OCI-LY3 (cell line): ENCODE results near the gene ABHD15.

Experiments used
- CTCF ChIP-seq: fragments of 200-600, 300-600 bp; sonication (generic); IDR thresholded peaks from 2 replicates; pipeline ENCODE4 v1.5.1; 2014; ENCODE audit warnings: antibody characterized with exemption, low read length, low read depth
- EZH2phosphoT487 ChIP-seq: fragments of 200-600 bp; shearing (Covaris generic); IDR thresholded peaks from 2 replicates; pipeline ENCODE4 v1.6.1; 2018; ENCODE audit warnings: antibody characterized with exemption, mixed run types, low read depth

- TF ChIP-seq CTCF, result peak; percentile 89
- no peak for TF ChIP-seq EZH2phosphoT487
Measured at GRCh38 chr17:29591737-29592608, 25.1 kb upstream of the ABHD15 start.
